HepG2 (cell line): ENCODE results near the gene EPHA1. TPM values are rescaled to one million over a fixed set of nuclear protein-coding genes. Genes with fewer than 3 reads are reported as not detected.

Experiments used
- ATRX ChIP-seq: sonication (generic); formaldehyde crosslinking; IDR thresholded peaks from 2 replicates; pipeline ENCODE4 v1.4.0; 2020; ENCODE audit warnings: missing genetic modification reagents, borderline replicate concordance
- FOXK1 ChIP-seq: sonication (generic); formaldehyde crosslinking; IDR thresholded peaks from 2 replicates; pipeline ENCODE4 v1.4.0; 2020; ENCODE audit warnings: low read depth, missing genetic modification reagents, borderline replicate concordance
- NFIC ChIP-seq: IDR thresholded peaks from 2 replicates; pipeline ENCODE4 v1.6.1; 2012; ENCODE audit warnings: mild to moderate bottlenecking, low read length, inconsistent platforms
- RERE ChIP-seq: IDR thresholded peaks from 2 replicates; pipeline ENCODE4 v1.6.1; 2016; ENCODE audit warnings: low read depth, missing genetic modification reagents, missing compliant biosample characterization
- SNAPC4 ChIP-seq: sonication (generic); formaldehyde crosslinking; IDR thresholded peaks from 2 replicates; pipeline ENCODE4 v1.4.0; 2020; ENCODE audit warnings: mild to moderate bottlenecking, missing genetic modification reagents
- SP2 ChIP-seq: sonication (generic); formaldehyde crosslinking; IDR thresholded peaks from 2 replicates; pipeline ENCODE4 v1.5.1; 2020; ENCODE audit warnings: mild to moderate bottlenecking, missing genetic modification reagents
- STAT5B ChIP-seq: sonication (generic); formaldehyde crosslinking; IDR thresholded peaks from 2 replicates; pipeline ENCODE4 v1.4.0; 2020; ENCODE audit warnings: missing genetic modification reagents
- TEF ChIP-seq: sonication (generic); formaldehyde crosslinking; IDR thresholded peaks from 2 replicates; pipeline ENCODE4 v1.5.0; 2020; ENCODE audit warnings: missing genetic modification reagents
- ZFP37 ChIP-seq: sonication (generic); formaldehyde crosslinking; IDR thresholded peaks from 2 replicates; pipeline ENCODE4 v1.4.0; 2020; ENCODE audit warnings: missing genetic modification reagents, borderline replicate concordance
- ZNF180 ChIP-seq: sonication (generic); formaldehyde crosslinking; IDR thresholded peaks from 2 replicates; pipeline ENCODE4 v1.4.0; 2020; ENCODE audit warnings: low read depth, missing genetic modification reagents, borderline replicate concordance
- ZNF543 ChIP-seq: sonication (generic); formaldehyde crosslinking; IDR thresholded peaks from 2 replicates; pipeline ENCODE4 v1.4.0; 2020; ENCODE audit warnings: mild to moderate bottlenecking, missing genetic modification reagents
- ZNF570 ChIP-seq: sonication (generic); formaldehyde crosslinking; IDR thresholded peaks from 2 replicates; pipeline ENCODE4 v1.4.0; 2020; ENCODE audit warnings: mild to moderate bottlenecking, missing genetic modification reagents, borderline replicate concordance
- ZNF746 ChIP-seq: sonication (generic); formaldehyde crosslinking; IDR thresholded peaks from 2 replicates; pipeline ENCODE4 v1.8.0; 2022; ENCODE audit warnings: mild to moderate bottlenecking, missing genetic modification reagents
- ZXDC ChIP-seq: sonication (generic); formaldehyde crosslinking; IDR thresholded peaks from 2 replicates; pipeline ENCODE4 v1.5.0; 2020; ENCODE audit warnings: mild to moderate bottlenecking, missing genetic modification reagents
- polyA plus RNA-seq, 8 experiments: library from polyadenylated mRNA; depleted of rRNA in 3 of 8; stranded (reverse) in 7 of 8; unstranded in 1 of 8; fragments of >200 nt; fragmentation: Illumina TruSeq in 4 of 8; extraction: Trizol in 4 of 8; gene quantifications; 2 replicates each; pipeline versions ENCODE4 v1.2.1 to v1.2.3, GENCODE V29; 2011 to 2016; ENCODE audit warnings: low read depth in 4 of 8, missing spikeins in 1 of 8, mixed read lengths in 1 of 8; ENCODE audit not compliant: insufficient read depth in 1 of 8
- total RNA-seq, 5 experiments: library from RNA; depleted of rRNA; stranded (reverse); fragments of >200 nt; fragmentation: Illumina TruSeq; extraction: Trizol; gene quantifications; 2 replicates each; pipeline ENCODE4 v1.2.3, GENCODE V29; 2016; ENCODE audit warnings: low read depth in 1 of 5

EPHA1 gene
- total and polyA plus RNA-seq, 2 of the 13 experiments (the other 11 are each of a cell fraction or from before 2014, with no cell fraction given): 4.6 to 17.1 TPM

GRCh38 chr7:143391462-143392404, 16.9 kb downstream of the EPHA1 start (continued):
- TF ChIP-seq STAT5B (no peak), SNAPC4 (CRISPR knock-in tag) (no peak), ZNF746 (CRISPR knock-in tag) (no peak), FOXK1 (CRISPR knock-in tag) (no peak), SP2 (CRISPR knock-in tag) (no peak), ZFP37 (CRISPR knock-in tag) (no peak), NFIC (no peak), TEF (CRISPR knock-in tag) (no peak), RERE (no peak), ZNF180 (CRISPR knock-in tag) (no peak), ATRX (CRISPR knock-in tag) (no peak), ZNF543 (CRISPR knock-in tag) (0 out of 2 replicates have a peak, but pooled peaks have one; percentile 28), ZXDC (CRISPR knock-in tag) (no peak), ZNF570 (CRISPR knock-in tag) (no peak)
